ENCODE data around the gene PLEKHG2.
"Not testable (repeated sequence)": the region's sequence is repeated elsewhere in the genome, so short reads cannot be mapped to it uniquely, and the experiment has no call there.

Gene PLEKHG2, protein sequence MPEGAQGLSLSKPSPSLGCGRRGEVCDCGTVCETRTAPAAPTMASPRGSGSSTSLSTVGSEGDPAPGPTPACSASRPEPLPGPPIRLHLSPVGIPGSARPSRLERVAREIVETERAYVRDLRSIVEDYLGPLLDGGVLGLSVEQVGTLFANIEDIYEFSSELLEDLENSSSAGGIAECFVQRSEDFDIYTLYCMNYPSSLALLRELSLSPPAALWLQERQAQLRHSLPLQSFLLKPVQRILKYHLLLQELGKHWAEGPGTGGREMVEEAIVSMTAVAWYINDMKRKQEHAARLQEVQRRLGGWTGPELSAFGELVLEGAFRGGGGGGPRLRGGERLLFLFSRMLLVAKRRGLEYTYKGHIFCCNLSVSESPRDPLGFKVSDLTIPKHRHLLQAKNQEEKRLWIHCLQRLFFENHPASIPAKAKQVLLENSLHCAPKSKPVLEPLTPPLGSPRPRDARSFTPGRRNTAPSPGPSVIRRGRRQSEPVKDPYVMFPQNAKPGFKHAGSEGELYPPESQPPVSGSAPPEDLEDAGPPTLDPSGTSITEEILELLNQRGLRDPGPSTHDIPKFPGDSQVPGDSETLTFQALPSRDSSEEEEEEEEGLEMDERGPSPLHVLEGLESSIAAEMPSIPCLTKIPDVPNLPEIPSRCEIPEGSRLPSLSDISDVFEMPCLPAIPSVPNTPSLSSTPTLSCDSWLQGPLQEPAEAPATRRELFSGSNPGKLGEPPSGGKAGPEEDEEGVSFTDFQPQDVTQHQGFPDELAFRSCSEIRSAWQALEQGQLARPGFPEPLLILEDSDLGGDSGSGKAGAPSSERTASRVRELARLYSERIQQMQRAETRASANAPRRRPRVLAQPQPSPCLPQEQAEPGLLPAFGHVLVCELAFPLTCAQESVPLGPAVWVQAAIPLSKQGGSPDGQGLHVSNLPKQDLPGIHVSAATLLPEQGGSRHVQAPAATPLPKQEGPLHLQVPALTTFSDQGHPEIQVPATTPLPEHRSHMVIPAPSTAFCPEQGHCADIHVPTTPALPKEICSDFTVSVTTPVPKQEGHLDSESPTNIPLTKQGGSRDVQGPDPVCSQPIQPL (N-terminal part only)

GRCh38 chr19:39412100-39412866, at the start of gene PLEKHG2:
Gene PLEKHG2 (plus strand): TSS chr19:39412669. CDS start chr19:39414087, 1,418 bp downstream.
- peak; percentile 98 for FAIRE-seq

DNA sequence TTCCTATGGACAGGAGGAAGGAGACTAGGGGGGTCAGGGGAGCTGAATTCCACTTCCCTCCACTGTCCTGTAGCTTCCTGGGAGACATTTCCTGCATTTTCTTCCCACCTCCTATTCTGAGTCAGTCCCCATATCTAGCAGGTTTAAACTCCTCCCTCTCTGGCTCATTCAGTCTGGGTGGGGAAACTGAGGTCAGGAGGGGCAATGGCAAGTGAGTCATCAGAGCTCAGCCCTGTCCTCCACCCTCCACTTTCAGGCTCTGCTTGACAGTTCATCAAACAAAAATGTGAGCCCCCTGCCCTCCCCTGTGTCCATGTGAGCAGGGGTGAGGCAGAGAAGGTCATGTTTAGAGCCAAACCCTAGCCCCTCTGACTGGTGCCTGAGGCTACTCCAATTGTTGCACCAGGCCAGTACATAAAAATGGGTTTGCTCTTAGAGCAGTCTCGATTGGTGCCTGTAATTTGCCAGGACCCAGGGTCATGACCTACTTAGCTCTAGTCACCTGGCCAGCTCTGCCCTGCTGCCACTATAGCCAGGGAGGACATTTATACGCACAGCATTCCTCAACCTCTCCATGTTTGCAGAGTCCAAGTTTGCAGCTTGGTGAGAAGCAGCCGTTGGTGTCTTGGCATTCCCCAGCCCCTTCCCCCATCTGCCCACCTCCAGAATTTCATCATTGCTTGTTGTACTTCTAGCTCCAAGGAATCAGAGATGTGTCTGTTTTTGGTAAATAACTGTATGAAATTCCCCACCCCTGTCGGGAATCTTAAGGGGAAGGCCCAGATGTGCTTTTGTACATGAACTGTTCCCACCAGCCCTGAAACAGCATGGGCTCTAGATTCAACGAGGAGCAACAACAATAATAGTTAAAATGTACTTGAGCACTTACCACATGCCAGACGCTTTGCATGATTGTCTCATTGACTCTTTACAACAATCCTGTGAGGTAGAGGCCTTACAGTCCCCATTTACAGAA, 49.5 kb upstream of the PLEKHG2 start:
- FAIRE-seq: no peak

DNA sequence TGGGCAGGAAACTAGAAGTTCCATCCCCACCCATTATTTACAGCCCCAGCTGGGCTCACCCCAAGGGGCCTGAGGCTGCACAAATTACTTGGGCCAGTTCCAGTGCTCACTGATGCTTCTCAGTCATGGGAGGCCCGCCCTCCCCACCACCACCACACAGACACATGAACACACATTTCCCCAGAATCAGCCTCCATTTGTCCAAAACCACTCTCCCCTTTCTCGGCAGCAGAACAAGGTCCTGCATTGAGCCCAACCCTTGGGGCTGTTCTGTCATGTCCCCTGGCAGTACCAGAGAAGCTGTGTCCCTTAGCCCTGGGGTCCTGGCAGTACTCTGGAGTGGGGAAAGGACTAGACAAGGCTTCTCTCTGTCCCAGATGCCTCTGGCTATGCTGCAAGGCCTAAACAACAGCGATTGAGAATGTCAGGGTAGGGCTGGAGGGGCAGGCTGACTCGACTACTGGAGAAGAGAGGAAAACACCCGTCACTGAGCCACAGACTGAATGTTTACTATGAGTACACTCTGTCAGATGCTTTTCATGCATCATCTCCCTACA, 48.5 kb upstream of the PLEKHG2 start:
- FAIRE-seq: no peak

DNA sequence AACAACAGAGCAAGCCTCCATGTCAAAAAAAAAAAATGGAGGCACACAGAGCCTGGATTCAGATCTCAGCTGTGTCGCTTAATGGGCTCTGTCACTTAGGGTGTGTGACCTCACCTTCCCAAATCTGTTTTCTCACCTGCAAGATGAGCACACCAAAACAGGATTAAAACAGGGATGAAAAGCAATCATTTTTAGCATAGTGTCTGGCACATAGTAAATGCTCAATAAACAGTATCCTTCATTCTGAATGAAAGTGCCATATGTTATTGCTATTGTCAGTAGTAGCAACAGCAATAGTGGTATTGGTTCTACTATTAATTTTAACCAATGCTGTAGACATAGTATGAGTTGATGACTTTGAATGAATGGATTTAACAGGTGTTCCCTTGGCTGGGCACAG, 46.9 kb upstream of the PLEKHG2 start:
- no peak for FAIRE-seq

DNA sequence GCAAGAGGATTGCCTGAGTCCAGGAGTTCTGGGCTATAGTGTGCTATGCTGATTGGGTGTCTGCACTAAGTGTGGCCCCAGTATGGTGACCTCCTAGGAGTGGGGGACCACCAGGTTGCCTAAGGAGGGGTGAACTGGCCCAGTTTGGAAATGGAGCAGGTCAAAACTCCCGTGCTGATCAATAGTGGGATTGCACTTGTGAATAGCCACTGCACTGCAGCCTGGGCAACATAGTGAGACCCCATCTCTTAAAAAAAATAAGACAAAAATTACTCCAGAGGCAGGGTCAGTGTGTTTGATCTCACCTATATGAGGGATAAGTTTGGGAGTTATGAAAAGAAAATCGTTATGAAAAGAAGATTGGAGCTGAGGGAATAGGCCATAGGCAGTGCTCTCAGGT, 43.3 kb upstream of the PLEKHG2 start:
- FAIRE-seq: no peak

DNA sequence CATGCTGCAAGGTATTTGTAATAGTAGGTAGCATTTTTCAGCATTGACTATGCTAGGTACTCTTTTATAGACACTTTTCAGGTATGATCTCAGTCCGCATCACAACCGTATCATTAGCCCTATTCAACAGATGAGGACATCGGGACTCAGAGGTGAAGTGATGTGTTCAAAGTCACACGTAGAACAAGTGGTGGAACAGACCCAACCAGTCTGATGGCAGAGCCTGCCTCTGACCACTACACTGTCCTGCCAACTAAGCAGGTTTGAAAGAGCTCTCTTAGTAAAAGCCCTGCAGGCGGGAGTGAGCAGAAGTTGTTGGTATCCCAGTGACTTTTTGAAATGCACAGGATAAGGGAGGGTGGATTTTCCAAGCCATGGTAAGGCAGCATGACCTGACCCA, 41.7 kb upstream of the PLEKHG2 start:
- no peak for FAIRE-seq

DNA sequence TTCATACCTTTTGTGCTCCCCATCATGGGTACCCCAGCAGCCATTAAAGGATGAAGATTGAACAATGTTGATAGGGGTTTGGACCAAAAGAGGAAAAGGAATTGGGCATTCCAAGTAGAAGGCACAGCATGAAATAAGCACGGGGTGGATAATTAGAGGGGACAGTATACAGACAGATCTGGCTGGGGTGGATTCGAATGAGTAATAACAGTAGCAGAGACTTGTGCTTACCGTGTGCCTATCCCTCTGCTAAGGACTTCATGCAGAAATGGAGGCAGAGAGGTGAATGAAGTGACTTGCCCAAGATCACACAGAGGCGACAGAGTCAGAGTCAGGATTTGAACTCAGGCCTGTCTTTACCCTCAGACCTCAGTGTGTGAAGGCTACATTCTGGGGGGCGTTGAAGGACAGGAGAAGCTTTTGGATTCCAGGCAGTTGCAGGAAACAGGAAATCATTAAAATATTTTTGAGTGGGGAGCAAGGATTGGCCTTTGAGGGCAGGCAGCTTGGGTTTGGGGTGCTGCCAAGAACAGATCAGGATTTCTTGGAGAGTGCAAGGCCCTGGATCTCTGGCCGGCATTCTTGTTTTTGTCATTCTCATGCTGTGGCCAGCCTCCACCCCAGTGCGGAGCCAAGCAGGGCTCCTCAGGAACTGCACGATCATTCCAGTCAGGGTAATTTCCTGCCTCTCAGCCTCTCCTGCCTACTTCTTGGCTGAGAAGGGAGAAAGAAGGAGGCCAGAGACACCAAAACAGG, 40.2 kb upstream of the PLEKHG2 start:
- FAIRE-seq: peak; percentile 58

GRCh38 chr19:39372941-39373340, 39.5 kb upstream of the PLEKHG2 start:
- no peak for FAIRE-seq

GRCh38 chr19:39375929-39376328, 36.5 kb upstream of the PLEKHG2 start:
- FAIRE-seq: no peak

- no peak for FAIRE-seq
These were observed 34.8 kb upstream of the PLEKHG2 start for GRCh38 chr19:39377373-39378362.

DNA sequence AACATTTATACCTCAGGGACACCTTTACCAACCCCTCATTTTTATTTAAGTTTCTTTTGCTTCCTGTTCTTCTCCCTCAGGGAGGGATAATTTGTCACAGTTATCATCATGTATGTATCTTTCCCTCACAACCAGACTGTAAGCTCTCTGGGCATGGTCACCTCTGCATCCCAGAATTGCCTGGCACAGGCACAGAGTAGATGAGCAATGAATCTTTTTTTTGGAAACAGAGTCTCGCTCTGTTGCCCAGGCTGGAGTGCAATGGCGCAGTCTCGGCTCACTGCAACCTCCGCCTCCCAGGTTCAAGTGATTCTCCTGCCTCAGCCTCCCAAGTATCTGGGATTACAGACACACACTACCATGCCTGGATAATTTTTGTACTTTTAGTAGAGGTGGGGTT, 33.1 kb upstream of the PLEKHG2 start:
- not testable (repeated sequence) for FAIRE-seq

DNA sequence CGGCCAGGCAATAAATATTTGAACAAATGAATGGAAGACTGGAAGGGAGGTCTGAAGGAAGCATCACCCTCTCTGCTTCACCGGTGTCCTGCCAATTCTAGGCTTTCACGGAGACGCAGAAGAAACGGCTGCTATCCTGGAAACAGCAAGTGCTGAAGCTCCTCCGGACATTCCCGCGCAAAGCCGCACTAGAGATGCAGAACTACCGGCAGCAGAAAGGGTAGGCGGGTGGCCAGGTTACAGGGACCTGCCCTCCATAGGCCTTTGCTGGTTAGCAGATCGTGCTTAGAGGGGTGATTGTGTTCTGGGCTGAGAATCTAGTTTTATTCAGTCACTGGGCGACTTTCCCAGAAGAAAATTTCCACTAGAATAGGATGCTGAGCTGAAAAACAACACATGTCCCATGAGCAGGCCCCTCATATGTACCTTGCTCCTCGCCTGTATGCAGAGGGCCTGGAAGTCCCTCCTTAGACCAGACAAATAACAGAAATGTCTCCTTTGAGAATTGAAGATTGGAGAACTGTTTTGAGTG, 32.5 kb upstream of the PLEKHG2 start:
- no peak for FAIRE-seq

DNA sequence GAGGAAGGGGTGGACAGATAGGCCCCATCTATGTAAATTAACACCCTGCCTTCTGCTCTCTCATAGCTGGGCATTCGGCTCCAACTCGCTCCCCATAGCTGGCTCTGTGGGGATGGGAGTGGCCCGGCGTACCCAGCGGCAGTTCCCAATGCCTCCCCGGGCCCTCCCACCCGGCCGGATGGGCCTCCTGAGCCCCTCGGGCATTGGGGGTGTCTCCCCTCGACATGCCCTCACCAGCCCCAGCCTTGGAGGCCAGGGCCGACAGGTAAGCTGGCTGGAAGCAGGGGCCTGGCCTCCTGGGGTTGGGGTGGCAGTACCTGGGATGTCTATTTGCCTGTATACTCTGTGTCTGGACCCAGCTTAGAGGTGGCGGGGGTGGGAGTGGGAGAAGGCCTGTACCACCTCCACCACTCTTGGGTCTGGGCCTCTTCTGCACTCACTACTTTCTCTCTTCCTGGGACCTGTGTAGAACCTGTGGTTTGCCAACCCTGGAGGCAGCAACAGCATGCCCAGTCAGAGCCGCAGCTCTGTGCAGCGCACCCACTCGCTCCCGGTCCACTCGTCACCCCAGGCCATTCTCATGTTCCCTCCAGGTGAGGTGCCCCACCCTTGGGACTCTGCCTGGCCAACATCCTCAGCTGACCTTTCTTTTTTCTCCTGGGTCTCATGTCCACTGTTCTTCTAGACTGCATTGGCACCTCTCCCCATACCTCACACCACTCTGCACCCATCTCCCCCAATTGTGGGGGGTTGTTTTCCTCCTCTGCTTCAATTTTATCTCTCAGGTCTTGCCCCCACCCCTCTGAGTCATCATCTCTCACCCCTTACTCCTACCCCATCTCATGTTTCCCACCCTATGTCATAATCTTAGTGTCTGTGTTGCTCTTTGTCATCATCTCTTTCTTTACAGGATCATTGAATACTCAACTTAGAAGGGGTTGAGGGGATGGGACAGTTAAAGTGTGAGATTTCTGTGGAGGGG, 31.7 kb upstream of the PLEKHG2 start:
- no peak for FAIRE-seq

DNA sequence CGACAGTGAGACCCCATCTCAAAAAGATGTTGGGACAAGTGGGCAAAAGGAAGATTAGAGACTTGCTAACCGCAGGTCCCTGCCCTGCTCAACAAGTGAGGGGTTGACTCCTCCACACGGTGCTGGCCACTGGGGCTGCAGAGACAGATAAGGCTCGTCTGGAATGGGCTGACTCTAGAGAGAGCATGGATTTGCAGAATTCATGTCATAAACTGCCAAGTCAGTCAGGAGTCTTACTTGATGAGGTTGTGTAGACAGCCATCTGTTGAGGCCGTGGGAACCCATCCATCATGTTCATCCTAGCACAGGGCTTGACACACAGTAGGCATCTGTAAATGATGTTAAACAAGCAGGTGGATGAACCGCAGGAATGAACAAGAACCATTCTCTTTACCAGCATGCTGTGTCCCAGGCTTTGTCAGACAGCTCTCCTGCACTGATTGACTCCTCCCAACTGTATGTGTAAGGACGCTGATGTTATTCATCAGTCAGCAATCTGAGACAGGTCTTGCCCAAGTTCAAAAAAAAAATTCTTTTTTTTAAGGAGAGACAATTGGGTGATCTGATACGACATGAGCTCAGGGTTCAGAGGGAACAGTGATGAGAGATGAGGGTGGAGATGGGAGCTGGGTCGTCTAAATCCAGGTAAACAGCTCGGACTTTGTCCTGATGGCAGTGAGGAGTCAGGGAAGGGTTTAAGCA, 30.4 kb upstream of the PLEKHG2 start:
- FAIRE-seq: no peak

- no peak for FAIRE-seq
These were observed 29.3 kb upstream of the PLEKHG2 start for GRCh38 chr19:39382991-39383828.

Data from endometrium (tissue), 2 donors.